ENCODE results near the gene DTNA.
"Not testable (repeated sequence)": the region's sequence is repeated elsewhere in the genome, so short reads cannot be mapped to it uniquely, and the experiment has no call there.

Gene DTNA

GRCh38 chr18:34729264-34729663 lies 19.2 kb downstream of the DTNA start:
- peak; percentile 33 to 59 (median 38) for TF ChIP-seq CTCF (IDR thresholded peaks at IDR 0.05; ENCODE audit: unreplicated experiment in 3 of 3)
- Mint-ChIP-seq H3K27ac (peak overlapping the region in 1 of 3 experiments; percentile 61), H3K27me3 (ENCODE audit: low read depth) (no peaks in the 10 kb centered on the region), H3K4me1 (peaks cover 4% of the 10 kb centered on the region), H3K36me3 (ENCODE audit: low read depth) (peaks cover 10% of the 10 kb centered on the region), H3K4me3 (no peak overlapping the region), H3K9me3 (peaks cover 7% of the 10 kb centered on the region)

GRCh38 chr18:34729740-34730355 lies 19.8 kb downstream of the DTNA start:
- H3K4me3 Mint-ChIP-seq, result no peak overlapping the region
- TF ChIP-seq CTCF (IDR thresholded peaks at IDR 0.05; ENCODE audit: unreplicated experiment in 3 of 3), result no peak
- H3K27me3 Mint-ChIP-seq (ENCODE audit: low read depth), result no peaks in the 10 kb centered on the region
- H3K36me3 Mint-ChIP-seq (ENCODE audit: low read depth), result peaks cover 6% of the 10 kb centered on the region
- peaks cover 4% of the 10 kb centered on the region for H3K4me1 Mint-ChIP-seq
- peaks cover 3% of the 10 kb centered on the region for H3K9me3 Mint-ChIP-seq
- H3K27ac Mint-ChIP-seq, result peak overlapping the region in 1 of 3 experiments; percentile 49

GRCh38 chr18:34730774-34731173 lies 20.7 kb downstream of the DTNA start:
- TF ChIP-seq CTCF (IDR thresholded peaks at IDR 0.05; ENCODE audit: unreplicated experiment in 3 of 3), result no peak
- Mint-ChIP-seq H3K36me3 (ENCODE audit: low read depth) (peaks cover 4% of the 10 kb centered on the region), H3K9me3 (peaks cover 3% of the 10 kb centered on the region), H3K27ac (peak overlapping the region in 2 of 3 experiments; percentile 24 to 49), H3K4me3 (no peak overlapping the region), H3K4me1 (peaks cover 4% of the 10 kb centered on the region), H3K27me3 (ENCODE audit: low read depth) (no peaks in the 10 kb centered on the region)

- no peak overlapping the region for H3K27ac Mint-ChIP-seq
- no peak for TF ChIP-seq CTCF (IDR thresholded peaks at IDR 0.05; ENCODE audit: unreplicated experiment in 3 of 3)
- H3K4me1 Mint-ChIP-seq, result peaks cover 18% of the 10 kb centered on the region
- no peak overlapping the region for H3K4me3 Mint-ChIP-seq
- no peaks in the 10 kb centered on the region for H3K27me3 Mint-ChIP-seq (ENCODE audit: low read depth)
- no peaks in the 10 kb centered on the region for H3K9me3 Mint-ChIP-seq
- no peaks in the 10 kb centered on the region for H3K36me3 Mint-ChIP-seq (ENCODE audit: low read depth)
These were observed 24.0 kb downstream of the DTNA start for GRCh38 chr18:34734056-34734455.

- H3K27me3 Mint-ChIP-seq (ENCODE audit: low read depth); H3K27ac Mint-ChIP-seq; H3K4me3 Mint-ChIP-seq; H3K36me3 Mint-ChIP-seq (ENCODE audit: low read depth); H3K9me3 Mint-ChIP-seq: not testable (repeated sequence)
- H3K4me1 Mint-ChIP-seq, result peaks cover 23% of the 10 kb centered on the region
These were observed 24.4 kb downstream of the DTNA start for GRCh38 chr18:34734526-34734925.

GRCh38 chr18:34738175-34738894 lies 28.2 kb downstream of the DTNA start:
- H3K9me3 Mint-ChIP-seq, result no peaks in the 10 kb centered on the region
- no peaks in the 10 kb centered on the region for H3K36me3 Mint-ChIP-seq (ENCODE audit: low read depth)
- no peaks in the 10 kb centered on the region for H3K27me3 Mint-ChIP-seq (ENCODE audit: low read depth)
- peak overlapping the region; percentile 88 to 95 (median 90) for H3K27ac Mint-ChIP-seq
- TF ChIP-seq CTCF (IDR thresholded peaks at IDR 0.05; ENCODE audit: unreplicated experiment in 3 of 3), result no peak
- peaks cover 20% of the 10 kb centered on the region for H3K4me1 Mint-ChIP-seq
- no peak overlapping the region for H3K4me3 Mint-ChIP-seq
